Stomach (tissue), 9 donors: ENCODE results near the gene RIMS3. TPM values are rescaled to one million over a fixed set of nuclear protein-coding genes. Genes with fewer than 3 reads are reported as not detected.

ENCODE experiments used
- DNase-seq, 2 donors: peaks; one replicate each; pipeline versions ENCODE4 v3.0.0 to v3.0.0-alpha.2; 2013 to 2019
- H3K27ac ChIP-seq, 5 donors: fragments of 200-600 bp in 4 of 5; sonication (generic) in 4 of 5; one replicate each; pipeline ENCODE4 v1.5.1; 2013 to 2019; ENCODE audit warnings: mild to moderate bottlenecking in 1 of 5, moderate library complexity in 1 of 5
- H3K27me3 ChIP-seq, 3 donors: fragments of 200-600 bp; sonication (generic); one replicate each; pipeline ENCODE4 v1.5.1; 2017 to 2019; ENCODE audit warnings: mixed run types in 1 of 3
- H3K36me3 ChIP-seq, 4 donors: fragments of 200-600 bp; sonication (generic); 1 replicate in 3 of 4; 2 replicates in 1 of 4; pipeline ENCODE4 v1.5.1; 2016 to 2019
- H3K4me1 ChIP-seq, 4 donors: fragments of 200-600 bp; sonication (generic); one replicate each; pipeline ENCODE4 v1.5.1; 2016 to 2019
- H3K4me3 ChIP-seq, 4 donors: fragments of 200-600 bp; sonication (generic) in 3 of 4; one replicate each; pipeline ENCODE4 v1.5.1; 2016 to 2019; ENCODE audit warnings: mild to moderate bottlenecking in 1 of 4
- H3K9me3 ChIP-seq, 4 donors: fragments of 200-600 bp; sonication (generic); one replicate each; pipeline ENCODE4 v1.5.1; 2016 to 2019
- EP300 ChIP-seq: sonication (generic); formaldehyde crosslinking; IDR thresholded peaks from one replicate; pipeline ENCODE4 v1.6.1; 2017; ENCODE audit warnings: antibody characterized with exemption
- POLR2A ChIP-seq, 4 donors: fragments of 450-650 bp; IDR thresholded peaks; one replicate each; pipeline ENCODE4 v1.6.1; 2016; ENCODE audit warnings: antibody characterized with exemption in 4 of 4, control low read depth in 2 of 4, mild to moderate bottlenecking in 1 of 4, moderate library complexity in 1 of 4
- POLR2AphosphoS5 ChIP-seq, 3 donors: sonication (generic); formaldehyde crosslinking; IDR thresholded peaks; one replicate each; pipeline ENCODE4 v1.6.1; 2016; ENCODE audit warnings: antibody characterized with exemption in 3 of 3
- WGBS, 5 donors: extraction: QIAGEN DNeasy Blood & Tissue Kit in 3 of 5; methylation state at CpG; one replicate each; pipeline versions ENCODE4 v1.1.5 to v1.1.7; 2013 to 2018; 5-methylcytosine and 5-hydroxymethylcytosine counted together
- intact Hi-C: fragments of 100-400 bp; cut with DNase I; formaldehyde crosslinking; loops from one replicate; pipeline ENCODE4 v1.15.1; 2023; ENCODE audit warnings: low total_unique reads
- polyA plus RNA-seq, 3 donors: library from polyadenylated mRNA; stranded (reverse); fragments of 200-250 nt; gene quantifications; one replicate each; pipeline ENCODE4 v1.2.3, GENCODE V29; 2013
- total RNA-seq, 5 donors: library from RNA; depleted of rRNA; stranded (reverse); fragments of >200 nt; gene quantifications; one replicate each; pipeline versions ENCODE4 v1.1.0 to v1.2.3, GENCODE V29; 2014 to 2016
- TF ChIP-seq, protein P1 (sequence below), 7 experiments: fragments of 450-650 bp in 4 of 7; fragments of 200-600 bp in 3 of 7; sonication (generic) in 3 of 7; IDR thresholded peaks; one replicate each; pipeline ENCODE4 v1.5.1; 2016 to 2019; ENCODE audit warnings: antibody characterized with exemption in 7 of 7, control low read depth in 2 of 7, mild to moderate bottlenecking in 1 of 7
- donor health status: healthy with polysubstance abuse.
- donor health status: Bipolar disorder and iron deficiency.
- donor health status: healthy.

The RIMS3 gene
- total and polyA plus RNA-seq, 8 donors, result 0.45 to 4.7 (median 2.5) TPM

DNA sequence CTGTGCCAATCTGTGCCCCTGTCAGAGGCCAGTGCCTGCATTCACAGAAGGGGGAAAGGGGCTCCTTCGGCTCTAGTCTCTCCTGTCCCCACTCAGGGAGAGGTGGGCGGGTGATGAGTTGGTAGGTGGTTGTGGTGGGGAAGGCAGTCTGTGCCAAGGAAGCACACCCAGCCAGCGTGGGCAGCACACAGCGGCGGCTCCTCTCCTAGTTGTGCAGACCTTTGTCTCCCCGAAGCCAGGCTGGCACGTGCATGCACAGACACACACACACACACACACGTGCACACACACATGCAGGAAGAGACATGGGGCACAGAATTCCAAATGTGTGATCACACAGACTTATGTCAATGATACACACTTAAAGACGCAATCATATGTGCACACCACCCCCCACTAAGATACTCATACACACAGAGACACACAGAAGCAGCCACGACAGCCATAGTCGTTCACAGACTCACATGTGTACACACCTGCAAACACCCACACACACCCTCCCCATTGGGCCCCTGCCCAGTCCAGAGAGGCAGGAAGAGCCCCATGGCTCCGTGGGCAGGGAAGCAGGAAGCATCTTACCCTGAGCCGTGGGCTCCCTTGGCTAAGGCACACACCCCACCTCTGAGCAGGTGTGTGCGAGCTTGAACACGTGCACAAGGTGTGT, 16.4 kb downstream of the RIMS3 start:
- H3K9me3 ChIP-seq, result no peaks in the 10 kb centered on the region
- TF ChIP-seq EP300 (no peak), POLR2A (IDR thresholded peaks at IDR 0.05) (no peak), POLR2AphosphoS5 (IDR thresholded peaks at IDR 0.05) (no peak)
- TF ChIP-seq, protein P1, sequence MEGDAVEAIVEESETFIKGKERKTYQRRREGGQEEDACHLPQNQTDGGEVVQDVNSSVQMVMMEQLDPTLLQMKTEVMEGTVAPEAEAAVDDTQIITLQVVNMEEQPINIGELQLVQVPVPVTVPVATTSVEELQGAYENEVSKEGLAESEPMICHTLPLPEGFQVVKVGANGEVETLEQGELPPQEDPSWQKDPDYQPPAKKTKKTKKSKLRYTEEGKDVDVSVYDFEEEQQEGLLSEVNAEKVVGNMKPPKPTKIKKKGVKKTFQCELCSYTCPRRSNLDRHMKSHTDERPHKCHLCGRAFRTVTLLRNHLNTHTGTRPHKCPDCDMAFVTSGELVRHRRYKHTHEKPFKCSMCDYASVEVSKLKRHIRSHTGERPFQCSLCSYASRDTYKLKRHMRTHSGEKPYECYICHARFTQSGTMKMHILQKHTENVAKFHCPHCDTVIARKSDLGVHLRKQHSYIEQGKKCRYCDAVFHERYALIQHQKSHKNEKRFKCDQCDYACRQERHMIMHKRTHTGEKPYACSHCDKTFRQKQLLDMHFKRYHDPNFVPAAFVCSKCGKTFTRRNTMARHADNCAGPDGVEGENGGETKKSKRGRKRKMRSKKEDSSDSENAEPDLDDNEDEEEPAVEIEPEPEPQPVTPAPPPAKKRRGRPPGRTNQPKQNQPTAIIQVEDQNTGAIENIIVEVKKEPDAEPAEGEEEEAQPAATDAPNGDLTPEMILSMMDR (IDR thresholded peaks at IDR 0.05), result no peak
- H3K27me3 ChIP-seq, result peaks cover 0 to 13% (median 2%) of the 10 kb centered on the region in 3 donors
- no peak overlapping the region for H3K4me3 ChIP-seq
- H3K27ac ChIP-seq, result no peak overlapping the region
- 61 to 71% (median 69%) methylated on average over 12 to 15 of the region's 15 CpGs for WGBS, 5 donors
- no peak for DNase-seq
- intact Hi-C loops, result no loop called here
- H3K4me1 ChIP-seq, result peaks cover 0 to 20% (median 9%) of the 10 kb centered on the region in 4 donors
- no peaks in the 10 kb centered on the region for H3K36me3 ChIP-seq

DNA sequence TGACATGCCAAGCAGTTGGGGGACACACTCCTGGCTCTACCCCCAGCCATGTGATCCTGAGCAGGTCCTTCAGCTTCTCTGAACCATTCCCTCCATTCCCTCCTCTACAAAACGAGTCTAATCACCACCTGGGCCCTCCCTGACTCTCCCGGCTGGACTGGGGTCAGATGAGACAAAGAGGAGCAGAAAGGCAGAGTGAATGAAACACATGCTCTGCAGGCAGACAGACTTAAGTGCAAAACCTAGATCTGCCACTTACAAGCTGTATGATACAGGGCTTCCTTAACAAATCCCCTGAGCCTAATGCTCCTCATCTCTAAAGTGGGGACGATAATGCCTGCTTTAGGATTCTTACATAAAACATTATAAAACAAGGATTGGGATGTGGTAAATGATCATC, 17.3 kb downstream of the RIMS3 start:
- WGBS, 5 donors, result 76 to 88% (median 80%) methylated on average over 3 of the region's 3 CpGs
- intact Hi-C loops, result no loop called here

DNA sequence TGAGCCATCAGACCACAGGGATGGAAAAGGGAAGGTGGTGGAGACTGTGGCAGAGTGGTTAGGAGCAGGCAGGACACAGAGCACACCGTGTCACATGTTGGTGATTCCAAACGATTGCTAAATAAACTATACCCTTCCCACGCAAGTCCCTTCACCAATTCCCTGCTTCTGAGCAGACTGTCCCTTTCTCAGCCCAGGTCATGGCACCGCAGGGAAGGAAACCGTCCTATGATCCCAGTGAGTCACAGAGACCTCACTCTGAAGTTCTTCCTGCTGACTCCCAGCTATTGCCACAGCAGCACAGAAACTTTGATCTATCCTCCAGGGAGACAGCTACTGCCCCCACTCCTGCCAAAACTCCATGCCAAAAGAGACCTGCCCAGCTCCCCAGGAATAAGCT, 19.2 kb downstream of the RIMS3 start:
- peaks cover 0 to 5% (median 0%) of the 10 kb centered on the region in 3 donors for H3K27me3 ChIP-seq

More for the DNA sequence above, 17.3 kb downstream of the RIMS3 start:
- DNase-seq, result no peak
- TF ChIP-seq EP300 (no peak), POLR2A (IDR thresholded peaks at IDR 0.05) (no peak)
- TF ChIP-seq, protein P1 (IDR thresholded peaks at IDR 0.05), result no peak
- no peak overlapping the region for H3K4me3 ChIP-seq
- no peaks in the 10 kb centered on the region for H3K9me3 ChIP-seq
- no peak overlapping the region for H3K27ac ChIP-seq
- peaks cover 0 to 5% (median 0%) of the 10 kb centered on the region in 3 donors for H3K27me3 ChIP-seq
- H3K36me3 ChIP-seq, result no peaks in the 10 kb centered on the region
- peaks cover 0 to 15% (median 7%) of the 10 kb centered on the region in 4 donors for H3K4me1 ChIP-seq

DNA sequence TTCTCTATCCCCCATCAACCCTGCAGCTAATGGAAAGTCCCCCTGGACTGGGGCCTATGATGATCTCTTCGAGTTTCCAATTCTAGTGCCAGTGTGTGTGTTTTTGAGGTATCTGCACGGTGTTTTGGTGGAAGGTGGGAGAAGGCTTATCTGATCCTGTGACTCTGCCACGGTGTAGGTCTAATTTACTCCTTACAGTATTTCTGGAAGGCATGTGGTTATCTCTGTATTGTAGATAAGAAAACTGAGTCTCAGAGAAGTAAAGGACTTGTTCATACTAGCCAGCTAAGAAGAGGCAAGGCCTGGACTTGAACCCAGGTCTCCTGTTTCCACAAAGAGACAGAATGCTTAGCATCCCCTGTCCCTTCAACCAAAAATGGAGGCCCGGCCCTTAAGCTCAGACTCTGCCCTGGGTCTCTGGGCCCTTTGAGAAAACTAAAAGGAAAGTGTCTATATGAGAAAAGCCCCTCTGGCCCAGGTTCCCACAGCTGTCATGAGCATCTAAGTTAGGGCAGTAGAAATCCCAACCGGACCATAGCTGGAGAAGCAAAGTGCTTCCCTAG, 20.3 kb downstream of the RIMS3 start:
- no peak overlapping the region for H3K27ac ChIP-seq
- intact Hi-C loops, result no loop called here
- no peak overlapping the region for H3K4me3 ChIP-seq
- H3K36me3 ChIP-seq, result peaks cover 0 to 10% (median 5%) of the 10 kb centered on the region in 4 donors
- H3K9me3 ChIP-seq, result no peaks in the 10 kb centered on the region
- H3K27me3 ChIP-seq, result peaks cover 0 to 5% (median 0%) of the 10 kb centered on the region in 3 donors
- peaks cover 0 to 3% (median 0%) of the 10 kb centered on the region in 4 donors for H3K4me1 ChIP-seq
- WGBS, 5 donors, result 67 to 87% (median 76%) methylated on average over 5 of the region's 5 CpGs
- no peak for DNase-seq
- no peak for TF ChIP-seq POLR2AphosphoS5 (IDR thresholded peaks at IDR 0.05)
- no peak for TF ChIP-seq POLR2A (IDR thresholded peaks at IDR 0.05)
- no peak for TF ChIP-seq EP300
- TF ChIP-seq, protein P1 (IDR thresholded peaks at IDR 0.05), result no peak

More for the DNA sequence above, 19.2 kb downstream of the RIMS3 start:
- intact Hi-C loops, result no loop called here
- Histone ChIP-seq H3K27ac (no peak overlapping the region), H3K9me3 (no peaks in the 10 kb centered on the region), H3K4me1 (peaks cover 0 to 9% (median 2%) of the 10 kb centered on the region in 4 donors), H3K36me3 (peaks cover 0 to 4% (median 1%) of the 10 kb centered on the region in 4 donors), H3K4me3 (no peak overlapping the region)
- TF ChIP-seq POLR2AphosphoS5 (IDR thresholded peaks at IDR 0.05), result no peak
- TF ChIP-seq EP300, result no peak
- TF ChIP-seq, protein P1 (IDR thresholded peaks at IDR 0.05), result no peak
- TF ChIP-seq POLR2A (IDR thresholded peaks at IDR 0.05), result no peak
- DNase-seq, result no peak
- WGBS, 5 donors, result 63 to 80% (median 69%) methylated on average over 5 of the region's 5 CpGs
